ENCODE data around the gene LYRM1. TPM values are rescaled to one million over a fixed set of nuclear protein-coding genes. Genes with fewer than 3 reads are reported as not detected.

Gene LYRM1
- total and polyA plus RNA-seq, 4 donors, result 27.8 to 50.5 (median 31.1) TPM

- Histone ChIP-seq H3K9me3 (ENCODE audit: control insufficient read depth in 4 of 4, insufficient read depth in 3 of 4, low read length in 3 of 4) (no peaks in the 10 kb centered on the region), H3K9ac (ENCODE audit: insufficient read depth in 1 of 2, low read length in 2 of 2) (no peak overlapping the region), H3K4me3 (no peak overlapping the region), H3K36me3 (ENCODE audit: control insufficient read depth in 4 of 4, insufficient read depth in 4 of 4, low read length in 4 of 4) (no peaks in the 10 kb centered on the region), H3K27ac (ENCODE audit: low read depth in 1 of 2, low read length in 1 of 2) (no peak overlapping the region), H3K27me3 (ENCODE audit: control insufficient read depth in 3 of 3, insufficient read depth in 3 of 3, low read length in 2 of 3) (no peaks in the 10 kb centered on the region), H3K4me1 (ENCODE audit: control insufficient read depth in 5 of 5, insufficient read depth in 5 of 5, low read length in 5 of 5) (peaks cover 0 to 2% (median 0%) of the 10 kb centered on the region in 5 donors)
- ATAC-seq (ENCODE audit: insufficient read depth, low FRiP score) (no peak), DNase-seq (no peak)
- WGBS, 2 donors, result 44 to 57% methylated on average over 6 of the region's 6 CpGs
- no peak for TF ChIP-seq CTCF (IDR thresholded peaks at IDR 0.05; ENCODE audit: control extremely low read depth, extremely low read depth)
Observed at GRCh38 chr16:20940871-20941635, 40.5 kb downstream of the LYRM1 start.

GRCh38 chr16:20941636-20941926 is 41.0 kb downstream of the LYRM1 start:
- TF ChIP-seq CTCF (IDR thresholded peaks at IDR 0.05; ENCODE audit: control extremely low read depth, extremely low read depth), result no peak
- no peak overlapping the region for H3K27ac ChIP-seq (ENCODE audit: low read depth in 1 of 2, low read length in 1 of 2)
- WGBS, 2 donors, result 96 to 97% methylated on average over 6 of the region's 6 CpGs
- H3K27me3 ChIP-seq (ENCODE audit: control insufficient read depth in 3 of 3, insufficient read depth in 3 of 3, low read length in 2 of 3), result no peaks in the 10 kb centered on the region
- DNase-seq, result no peak
- H3K4me3 ChIP-seq, result no peak overlapping the region
- no peaks in the 10 kb centered on the region for H3K36me3 ChIP-seq (ENCODE audit: control insufficient read depth in 4 of 4, insufficient read depth in 4 of 4, low read length in 4 of 4)
- H3K9me3 ChIP-seq (ENCODE audit: control insufficient read depth in 4 of 4, insufficient read depth in 3 of 4, low read length in 3 of 4), result no peaks in the 10 kb centered on the region
- H3K9ac ChIP-seq (ENCODE audit: insufficient read depth in 1 of 2, low read length in 2 of 2), result no peak overlapping the region
- ATAC-seq (ENCODE audit: insufficient read depth, low FRiP score), result no peak
- H3K4me1 ChIP-seq (ENCODE audit: control insufficient read depth in 5 of 5, insufficient read depth in 5 of 5, low read length in 5 of 5), result peaks cover 0 to 2% (median 0%) of the 10 kb centered on the region in 5 donors

GRCh38 chr16:20942256-20942655 is 41.7 kb downstream of the LYRM1 start:
- H3K4me3 ChIP-seq, result no peak overlapping the region
- ATAC-seq (ENCODE audit: insufficient read depth, low FRiP score), result no peak
- no peaks in the 10 kb centered on the region for H3K36me3 ChIP-seq (ENCODE audit: control insufficient read depth in 4 of 4, insufficient read depth in 4 of 4, low read length in 4 of 4)

More at GRCh38 chr16:20942256-20942655, 41.7 kb downstream of the LYRM1 start:
- Histone ChIP-seq H3K4me1 (ENCODE audit: control insufficient read depth in 5 of 5, insufficient read depth in 5 of 5, low read length in 5 of 5) (peaks cover 0 to 2% (median 0%) of the 10 kb centered on the region in 5 donors), H3K9me3 (ENCODE audit: control insufficient read depth in 4 of 4, insufficient read depth in 3 of 4, low read length in 3 of 4) (no peaks in the 10 kb centered on the region), H3K27me3 (ENCODE audit: control insufficient read depth in 3 of 3, insufficient read depth in 3 of 3, low read length in 2 of 3) (no peaks in the 10 kb centered on the region), H3K9ac (ENCODE audit: insufficient read depth in 1 of 2, low read length in 2 of 2) (no peak overlapping the region), H3K27ac (ENCODE audit: low read depth in 1 of 2, low read length in 1 of 2) (no peak overlapping the region)
- DNase-seq, result no peak
- no peak for TF ChIP-seq CTCF (IDR thresholded peaks at IDR 0.05; ENCODE audit: control extremely low read depth, extremely low read depth)
- 69 to 74% methylated on average over 4 of the region's 4 CpGs for WGBS, 2 donors

Data from lung (tissue), 12 donors.